Caco-2 (cell line): ENCODE measurements around the gene SPTBN1. TPM values are rescaled to one million over a fixed set of nuclear protein-coding genes. Genes with fewer than 3 reads are reported as not detected.

Experiments
- BruUV-seq: library from RNA; stranded (reverse); fragments of 400-500 nt; replicated peaks from 2 replicates; lab custom pipeline; 2021; lab: Mats Ljungman, UMichigan
- CTCF ChIA-PET: fragments of 300-600 bp; sonication (Branson Sonifier 250); formaldehyde crosslinking; loops from one replicate; lab custom pipeline; 2022; ENCODE audit warnings: antibody characterized with exemption; lab: Charles Lee
- POLR2A ChIA-PET: fragments of 300-600 bp; sonication (Branson Sonifier 250); formaldehyde crosslinking; loops from one replicate; lab custom pipeline; 2022; ENCODE audit warnings: antibody characterized with exemption; lab: Charles Lee
- DNase-seq, 2 experiments: peaks; one replicate each; pipeline versions ENCODE4 v3.0.0 to v3.0.0-alpha.2; 2020 to 2022
- H3K27me3 ChIP-seq: replicated peaks from 2 replicates; pipeline ENCODE4 v1.6.0; 2011; ENCODE audit warnings: low read length; ENCODE audit not compliant: control insufficient read depth, insufficient read depth
- H3K36me3 ChIP-seq: 2 replicates; pipeline ENCODE4 v1.5.1; 2011; ENCODE audit warnings: low read length; ENCODE audit not compliant: control insufficient read depth, insufficient read depth
- H3K4me1 ChIP-seq: fragments of 250-450 bp; sonication (Bioruptor Pico); 2 replicates; pipeline ENCODE4 v1.5.1; 2020; ENCODE audit warnings: mild to moderate bottlenecking
- H3K4me3 ChIP-seq: 2 replicates; pipeline ENCODE4 v1.5.1; 2011; ENCODE audit warnings: low read depth, mild to moderate bottlenecking, control low read depth, low read length
- H3K9me3 ChIP-seq: fragments of 250-450 bp; sonication (Bioruptor Pico); 2 replicates; pipeline ENCODE4 v1.5.1; 2020; ENCODE audit warnings: mild to moderate bottlenecking, moderate library complexity
- H3K27ac Mint-ChIP-seq: one replicate; pipeline ENCODE4 v1.8.0; 2022; ENCODE audit warnings: mixed read lengths; ENCODE audit not compliant: unreplicated experiment
- H3K27me3 Mint-ChIP-seq: one replicate; pipeline ENCODE4 v1.8.0; 2022; ENCODE audit warnings: mixed read lengths; ENCODE audit not compliant: insufficient read depth, unreplicated experiment
- H3K36me3 Mint-ChIP-seq: one replicate; pipeline ENCODE4 v1.8.0; 2022; ENCODE audit warnings: mild to moderate bottlenecking, mixed read lengths; ENCODE audit not compliant: insufficient read depth, unreplicated experiment
- H3K4me1 Mint-ChIP-seq: one replicate; pipeline ENCODE4 v1.8.0; 2022; ENCODE audit warnings: low read depth, mixed read lengths; ENCODE audit not compliant: unreplicated experiment
- H3K4me3 Mint-ChIP-seq: one replicate; pipeline ENCODE4 v1.8.0; 2022; ENCODE audit warnings: mild to moderate bottlenecking, moderate library complexity, mixed read lengths; ENCODE audit not compliant: unreplicated experiment
- H3K9me3 Mint-ChIP-seq: one replicate; pipeline ENCODE4 v1.8.0; 2022; ENCODE audit warnings: mixed read lengths; ENCODE audit not compliant: unreplicated experiment
- CTCF ChIP-seq, 2 experiments: fragments of 200-600 bp in 1 of 2; IDR thresholded peaks; 1 replicate in 1 of 2; 2 replicates in 1 of 2; pipeline versions ENCODE4 v1.5.1 to v1.8.0; 2011 to 2022; ENCODE audit warnings: antibody characterized with exemption in 1 of 2, control low read depth in 1 of 2, inconsistent platforms in 1 of 2, low read depth in 1 of 2, low read length in 1 of 2, mild to moderate bottlenecking in 1 of 2, moderate library complexity in 1 of 2; ENCODE audit not compliant: insufficient read depth in 1 of 2, severe bottlenecking in 1 of 2, unreplicated experiment in 1 of 2
- intact Hi-C: fragments of 100-400 bp; cut with micrococcal nuclease; formaldehyde crosslinking; loops from one replicate; pipeline ENCODE4 v1.10.0; 2022; ENCODE audit not compliant: unreplicated experiment
- total RNA-seq: library from RNA; stranded (reverse); gene quantifications from 2 replicates; pipeline ENCODE4 v1.2.3, GENCODE V29; 2022

SPTBN1 gene
- total RNA-seq, 1 experiment from 2014 or later = 361 TPM

- ChIA-PET CTCF (no interaction called here), POLR2A (no interaction called here)
- TF ChIP-seq CTCF (IDR thresholded peaks at IDR 0.05; ENCODE audit: insufficient read depth in 1 of 2, low read depth in 1 of 2, low read length in 1 of 2, severe bottlenecking in 1 of 2, unreplicated experiment in 1 of 2) = no peak
- Histone ChIP-seq H3K36me3 (no peaks in the 10 kb centered on the region), H3K27me3 (no peaks in the 10 kb centered on the region), H3K4me1 (no peaks in the 10 kb centered on the region), H3K9me3 (peaks cover 5% of the 10 kb centered on the region; the same call in 1 of the 2 replicates), H3K4me3 (no peak overlapping the region)
- BruUV-seq = no TSS peak
- no peaks in the 10 kb centered on the region for H3K9me3 Mint-ChIP-seq
- no peak overlapping the region for H3K4me3 Mint-ChIP-seq
- H3K27ac Mint-ChIP-seq = no peak overlapping the region
- no peak for DNase-seq
- no peaks in the 10 kb centered on the region for H3K4me1 Mint-ChIP-seq
- intact Hi-C loops = no loop called here
- H3K27me3 Mint-ChIP-seq = no peaks in the 10 kb centered on the region
- no peaks in the 10 kb centered on the region for H3K36me3 Mint-ChIP-seq
These were observed 32.9 kb upstream of the SPTBN1 start for GRCh38 chr2:54423213-54423612.

- Histone ChIP-seq H3K4me1 (no peaks in the 10 kb centered on the region), H3K4me3 (no peak overlapping the region), H3K27me3 (no peaks in the 10 kb centered on the region), H3K36me3 (no peaks in the 10 kb centered on the region), H3K9me3 (peaks cover 5% of the 10 kb centered on the region; the same call in 1 of the 2 replicates)
- Mint-ChIP-seq H3K4me1 (no peaks in the 10 kb centered on the region), H3K36me3 (no peaks in the 10 kb centered on the region), H3K9me3 (no peaks in the 10 kb centered on the region), H3K27me3 (no peaks in the 10 kb centered on the region), H3K27ac (no peak overlapping the region), H3K4me3 (no peak overlapping the region)
- BruUV-seq = no TSS peak
- intact Hi-C loops = no loop called here
- ChIA-PET CTCF (no interaction called here), POLR2A (no interaction called here)
- no peak for DNase-seq
- TF ChIP-seq CTCF (IDR thresholded peaks at IDR 0.05; ENCODE audit: insufficient read depth in 1 of 2, low read depth in 1 of 2, low read length in 1 of 2, severe bottlenecking in 1 of 2, unreplicated experiment in 1 of 2) = no peak
These were observed 31.5 kb upstream of the SPTBN1 start for GRCh38 chr2:54424555-54425163.

- H3K36me3 ChIP-seq = no peaks in the 10 kb centered on the region
- DNase-seq = no peak
- Mint-ChIP-seq H3K36me3 (no peaks in the 10 kb centered on the region), H3K9me3 (no peaks in the 10 kb centered on the region), H3K4me1 (no peaks in the 10 kb centered on the region), H3K27ac (no peak overlapping the region), H3K27me3 (no peaks in the 10 kb centered on the region), H3K4me3 (no peak overlapping the region)
- ChIA-PET POLR2A (no interaction called here), CTCF (no interaction called here)
- TF ChIP-seq CTCF (IDR thresholded peaks at IDR 0.05; ENCODE audit: insufficient read depth in 1 of 2, low read depth in 1 of 2, low read length in 1 of 2, severe bottlenecking in 1 of 2, unreplicated experiment in 1 of 2) = no peak
- H3K9me3 ChIP-seq = no peaks in the 10 kb centered on the region
- no peak overlapping the region for H3K4me3 ChIP-seq
- H3K4me1 ChIP-seq = no peaks in the 10 kb centered on the region
- BruUV-seq = no TSS peak
- intact Hi-C loops = no loop called here
- H3K27me3 ChIP-seq = no peaks in the 10 kb centered on the region
These were observed 27.9 kb upstream of the SPTBN1 start for GRCh38 chr2:54428108-54428831.
